Peyer's patch (tissue), 4 donors: ENCODE results near the gene CFAP221. TPM values are rescaled to one million over a fixed set of nuclear protein-coding genes. Genes with fewer than 3 reads are reported as not detected.

Experiments used
- DNase-seq, 3 donors: peaks; one replicate each; pipeline ENCODE4 v3.0.0-alpha.2; 2017 to 2019
- H3K27ac ChIP-seq, 4 donors: fragments of 200-600 bp; sonication (generic); one replicate each; pipeline ENCODE4 v1.5.1; 2016 to 2019
- H3K27me3 ChIP-seq, 2 donors: fragments of 200-600 bp; sonication (generic); one replicate each; pipeline ENCODE4 v1.5.1; 2019
- H3K36me3 ChIP-seq, 3 donors: fragments of 200-600 bp; sonication (generic); one replicate each; pipeline ENCODE4 v1.5.1; 2016 to 2019
- H3K4me1 ChIP-seq, 4 donors: fragments of 200-600 bp; sonication (generic); one replicate each; pipeline ENCODE4 v1.5.1; 2016 to 2019
- H3K4me3 ChIP-seq, 4 donors: fragments of 200-600 bp; sonication (generic); 1 replicate in 3 of 4; 2 replicates in 1 of 4; pipeline ENCODE4 v1.5.1; 2016 to 2019; ENCODE audit warnings: mild to moderate bottlenecking in 1 of 4
- H3K9me3 ChIP-seq, 4 donors: fragments of 200-600 bp; sonication (generic); one replicate each; pipeline ENCODE4 v1.5.1; 2016 to 2019; ENCODE audit warnings: mild to moderate bottlenecking in 1 of 4
- POLR2A ChIP-seq, 2 donors: fragments of 450-650 bp; IDR thresholded peaks; one replicate each; pipeline ENCODE4 v1.5.1; 2017; ENCODE audit warnings: antibody characterized with exemption in 2 of 2, mild to moderate bottlenecking in 2 of 2, moderate library complexity in 2 of 2
- total RNA-seq, 4 donors: library from RNA; depleted of rRNA; stranded (reverse); fragments of >200 nt; gene quantifications; one replicate each; pipeline ENCODE4 v1.1.0, GENCODE V29; 2016
- TF ChIP-seq, protein P1 (sequence below), 6 experiments: fragments of 450-650 bp in 4 of 6; fragments of 200-600 bp in 2 of 6; sonication (generic) in 1 of 6; IDR thresholded peaks; one replicate each; pipeline ENCODE4 v1.5.1; 2017 to 2019; ENCODE audit warnings: antibody characterized with exemption in 6 of 6, mild to moderate bottlenecking in 3 of 6, moderate library complexity in 1 of 6

Gene CFAP221
- total RNA-seq, 4 donors from 2014 or later, result 2.8 to 6.6 (median 3.6) TPM

DNA sequence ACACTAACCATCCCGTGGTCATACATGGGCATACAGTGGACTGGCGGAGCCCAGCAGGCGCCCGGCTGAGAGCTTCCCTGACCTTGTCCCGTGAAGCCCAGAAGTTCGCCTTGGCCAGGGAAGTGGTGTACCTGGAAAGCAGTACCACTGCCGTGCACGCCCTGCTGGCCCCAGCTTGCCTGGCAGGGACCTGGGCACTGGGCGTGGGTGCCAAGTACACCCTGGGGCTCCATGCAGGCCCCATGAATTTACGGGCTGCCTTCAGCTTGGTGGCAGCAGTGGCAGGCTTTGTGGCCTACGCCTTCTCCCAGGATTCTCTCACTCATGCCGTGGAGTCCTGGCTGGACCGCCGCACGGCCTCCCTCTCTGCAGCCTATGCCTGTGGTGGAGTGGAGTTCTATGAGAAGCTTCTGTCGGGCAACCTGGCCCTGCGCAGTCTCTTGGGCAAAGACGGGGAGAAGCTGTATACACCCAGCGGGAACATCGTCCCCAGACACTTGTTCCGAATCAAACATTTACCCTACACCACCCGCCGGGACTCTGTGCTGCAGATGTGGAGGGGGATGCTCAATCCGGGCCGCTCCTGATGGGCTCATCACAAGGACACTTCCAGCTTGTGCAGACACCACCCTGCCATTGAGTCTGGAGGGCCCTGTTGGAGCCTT lies 137.1 kb downstream of the CFAP221 start:
- no peak for TF ChIP-seq POLR2A (IDR thresholded peaks at IDR 0.05)
- TF ChIP-seq, protein P1, sequence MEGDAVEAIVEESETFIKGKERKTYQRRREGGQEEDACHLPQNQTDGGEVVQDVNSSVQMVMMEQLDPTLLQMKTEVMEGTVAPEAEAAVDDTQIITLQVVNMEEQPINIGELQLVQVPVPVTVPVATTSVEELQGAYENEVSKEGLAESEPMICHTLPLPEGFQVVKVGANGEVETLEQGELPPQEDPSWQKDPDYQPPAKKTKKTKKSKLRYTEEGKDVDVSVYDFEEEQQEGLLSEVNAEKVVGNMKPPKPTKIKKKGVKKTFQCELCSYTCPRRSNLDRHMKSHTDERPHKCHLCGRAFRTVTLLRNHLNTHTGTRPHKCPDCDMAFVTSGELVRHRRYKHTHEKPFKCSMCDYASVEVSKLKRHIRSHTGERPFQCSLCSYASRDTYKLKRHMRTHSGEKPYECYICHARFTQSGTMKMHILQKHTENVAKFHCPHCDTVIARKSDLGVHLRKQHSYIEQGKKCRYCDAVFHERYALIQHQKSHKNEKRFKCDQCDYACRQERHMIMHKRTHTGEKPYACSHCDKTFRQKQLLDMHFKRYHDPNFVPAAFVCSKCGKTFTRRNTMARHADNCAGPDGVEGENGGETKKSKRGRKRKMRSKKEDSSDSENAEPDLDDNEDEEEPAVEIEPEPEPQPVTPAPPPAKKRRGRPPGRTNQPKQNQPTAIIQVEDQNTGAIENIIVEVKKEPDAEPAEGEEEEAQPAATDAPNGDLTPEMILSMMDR (IDR thresholded peaks at IDR 0.05), result no peak
- no peak overlapping the region for H3K27ac ChIP-seq

DNA sequence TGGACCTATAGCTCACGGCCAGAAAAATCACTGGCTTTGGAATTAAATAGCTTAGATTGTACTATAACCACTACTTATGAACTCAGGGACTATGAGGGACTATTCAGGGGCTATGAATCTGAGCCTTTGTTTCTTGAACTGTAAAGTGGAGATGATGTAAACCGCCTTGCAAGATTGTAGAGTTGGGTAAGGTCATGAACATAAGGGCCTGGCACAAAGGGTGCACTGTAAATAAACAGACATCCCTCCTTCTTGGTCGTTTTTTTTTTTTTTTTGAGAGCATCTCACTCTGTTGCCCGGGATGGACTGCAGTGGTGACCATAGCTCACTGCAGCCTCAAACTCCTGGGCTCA lies 137.6 kb downstream of the CFAP221 start:
- Histone ChIP-seq H3K4me1 (peaks cover 0 to 9% (median 4%) of the 10 kb centered on the region in 4 donors), H3K27ac (no peak overlapping the region), H3K4me3 (no peak overlapping the region), H3K36me3 (peaks cover 0 to 8% (median 0%) of the 10 kb centered on the region in 3 donors), H3K27me3 (no peaks in the 10 kb centered on the region), H3K9me3 (no peaks in the 10 kb centered on the region)
- TF ChIP-seq POLR2A (IDR thresholded peaks at IDR 0.05), result no peak
- TF ChIP-seq, protein P1 (IDR thresholded peaks at IDR 0.05), result no peak
- DNase-seq, result no peak

More for the DNA sequence above, 137.1 kb downstream of the CFAP221 start:
- Histone ChIP-seq H3K4me1 (peaks cover 0 to 9% (median 4%) of the 10 kb centered on the region in 4 donors), H3K4me3 (no peak overlapping the region), H3K9me3 (no peaks in the 10 kb centered on the region), H3K27me3 (no peaks in the 10 kb centered on the region), H3K36me3 (peaks cover 0 to 8% (median 0%) of the 10 kb centered on the region in 3 donors)
- DNase-seq, result no peak

DNA sequence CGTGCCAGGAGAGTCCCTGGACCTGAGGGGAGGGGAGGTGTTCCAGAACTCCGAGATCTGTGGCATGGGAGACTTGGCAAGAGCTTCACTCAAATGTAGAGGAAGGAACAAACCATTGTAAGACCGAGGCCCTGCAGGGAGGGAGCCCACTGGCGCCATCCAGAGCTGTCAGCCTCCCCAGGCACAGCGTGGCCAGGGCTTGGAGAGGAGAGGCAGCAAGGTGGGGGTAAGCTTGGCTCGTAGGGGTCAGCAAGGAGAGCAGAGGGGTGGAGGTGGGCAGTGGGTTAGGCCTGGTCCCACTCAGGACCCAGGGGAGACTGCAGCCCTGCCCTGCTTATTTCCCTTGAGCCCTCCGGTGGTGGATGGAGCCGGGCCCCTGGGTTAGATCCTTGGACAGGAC lies 138.3 kb downstream of the CFAP221 start:
- H3K36me3 ChIP-seq, result peaks cover 0 to 15% (median 0%) of the 10 kb centered on the region in 3 donors
- no peaks in the 10 kb centered on the region for H3K9me3 ChIP-seq
- no peaks in the 10 kb centered on the region for H3K27me3 ChIP-seq
- no peak overlapping the region for H3K4me3 ChIP-seq
- no peak overlapping the region for H3K27ac ChIP-seq
- no peak for DNase-seq
- no peak for TF ChIP-seq POLR2A (IDR thresholded peaks at IDR 0.05)
- TF ChIP-seq, protein P1 (IDR thresholded peaks at IDR 0.05), result no peak
- H3K4me1 ChIP-seq, result peaks cover 0 to 9% (median 4%) of the 10 kb centered on the region in 4 donors

DNA sequence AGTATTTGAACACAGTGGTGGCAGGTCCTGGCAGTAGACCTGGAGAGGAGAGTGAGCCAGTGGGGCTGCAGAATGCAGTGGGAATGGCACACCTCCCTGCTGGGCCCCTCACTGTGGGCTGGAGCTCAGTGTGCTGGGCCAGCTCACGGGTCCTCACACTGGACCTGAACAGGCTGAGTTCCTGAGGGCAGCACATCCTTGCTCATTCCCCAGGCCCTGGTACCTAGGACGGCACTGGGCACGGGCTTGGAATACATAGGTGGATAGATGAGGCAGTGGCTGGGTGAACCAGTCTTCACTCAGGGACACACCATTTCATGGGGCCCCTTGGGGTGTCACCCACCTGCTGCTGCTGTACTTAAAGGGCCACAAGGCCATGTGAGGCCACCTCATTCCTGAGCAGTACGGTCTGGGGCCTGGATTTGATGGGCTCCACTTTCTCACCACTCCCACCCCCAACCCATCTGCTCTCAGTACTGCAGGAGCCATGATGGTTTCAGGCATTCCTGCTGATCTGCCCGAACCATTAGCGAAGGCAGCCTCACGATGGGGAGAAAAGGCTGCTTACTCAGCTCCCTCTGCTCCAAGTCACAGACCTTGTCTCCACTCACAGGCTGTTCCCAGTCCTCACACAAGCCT lies 138.9 kb downstream of the CFAP221 start:
- Histone ChIP-seq H3K4me3 (no peak overlapping the region), H3K36me3 (peaks cover 0 to 17% (median 0%) of the 10 kb centered on the region in 3 donors), H3K9me3 (no peaks in the 10 kb centered on the region), H3K27ac (no peak overlapping the region), H3K4me1 (peaks cover 0 to 9% (median 2%) of the 10 kb centered on the region in 4 donors), H3K27me3 (no peaks in the 10 kb centered on the region)
- TF ChIP-seq POLR2A (IDR thresholded peaks at IDR 0.05), result no peak
- TF ChIP-seq, protein P1 (IDR thresholded peaks at IDR 0.05), result no peak
- DNase-seq, result no peak

DNA sequence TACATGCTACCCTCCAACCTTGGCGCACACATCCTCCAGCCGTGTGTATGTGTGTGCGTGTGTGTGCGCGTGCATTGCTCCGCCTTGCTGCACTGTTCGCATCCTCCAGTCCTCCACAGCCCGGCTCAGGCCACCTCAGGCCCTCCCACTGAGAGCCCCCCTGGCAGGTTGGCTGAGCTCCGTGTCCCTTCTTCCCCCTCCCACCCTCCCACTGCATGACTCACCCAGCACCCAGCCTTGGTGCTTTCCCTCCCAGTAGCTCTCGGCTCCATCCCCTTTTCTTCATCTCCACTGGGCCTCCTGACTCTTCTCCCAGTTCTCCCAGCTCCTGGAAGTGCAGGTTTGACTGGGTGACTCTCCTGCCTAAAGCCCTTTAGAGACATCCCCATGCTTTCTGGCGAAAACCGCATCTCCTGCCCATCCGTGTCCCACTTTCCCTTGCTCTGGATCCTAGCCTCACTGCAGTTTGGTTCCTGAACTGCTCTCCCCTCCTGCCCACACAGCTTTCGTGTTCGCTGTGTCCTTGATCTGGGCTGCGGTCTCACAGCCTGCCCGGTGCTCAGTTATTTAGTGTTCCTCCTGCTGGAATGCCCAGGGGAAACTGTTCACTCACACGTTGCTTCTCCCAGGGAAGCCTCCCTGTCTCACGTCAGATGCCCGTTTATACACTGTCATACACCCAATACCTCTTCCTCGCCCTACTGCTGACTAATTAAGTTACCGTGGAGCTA lies 139.6 kb downstream of the CFAP221 start:
- Histone ChIP-seq H3K27ac (no peak overlapping the region), H3K9me3 (no peaks in the 10 kb centered on the region), H3K36me3 (peaks cover 0 to 24% (median 0%) of the 10 kb centered on the region in 3 donors), H3K4me1 (peaks cover 0 to 9% (median 1%) of the 10 kb centered on the region in 4 donors), H3K4me3 (no peak overlapping the region), H3K27me3 (no peaks in the 10 kb centered on the region)
- TF ChIP-seq POLR2A (IDR thresholded peaks at IDR 0.05), result no peak
- TF ChIP-seq, protein P1 (IDR thresholded peaks at IDR 0.05), result no peak
- no peak for DNase-seq
